ENCODE data around the gene PTRHD1. TPM values are rescaled to one million over a fixed set of nuclear protein-coding genes. Genes with fewer than 3 reads are reported as not detected.

PTRHD1 gene
- total and polyA plus RNA-seq, 2 donors (not counting 1 experiment from before 2014, with no cell fraction given) = 20.2 to 29.8 TPM

GRCh38 chr2:24763843-24764242 is 29.3 kb downstream of the PTRHD1 start:
- no peak overlapping the region for H3K4me3 ChIP-seq (ENCODE audit: control extremely low read depth in 1 of 5, extremely low read depth in 1 of 5, insufficient read depth in 1 of 5, low read depth in 2 of 5, low read length in 4 of 5)
- no peak overlapping the region for H3K4me2 ChIP-seq (replicated peaks; ENCODE audit: low read depth, low read length, poor library complexity, severe bottlenecking)
- H3K9me3 Mint-ChIP-seq (ENCODE audit: insufficient read depth) = no peaks in the 10 kb centered on the region
- no peaks in the 10 kb centered on the region for H3K79me2 ChIP-seq (ENCODE audit: control insufficient read depth, insufficient read depth, low read length)
- H3K4me3 Mint-ChIP-seq = no peak overlapping the region
- ATAC-seq (ENCODE audit: low read depth) (no peak), DNase-seq (no peak)
- ChIA-PET POLR2A (no interaction called here), CTCF (interaction anchor here (0.9 kb wide), 1 partner anchor 49 kb away, joined by 3 read pairs; no protein-coding TSS in a partner anchor)
- H3K27ac ChIP-seq (ENCODE audit: low read length in 2 of 2) = no peak overlapping the region
- no peak overlapping the region for H3K9ac ChIP-seq (ENCODE audit: low read length)
- H2AFZ ChIP-seq (ENCODE audit: insufficient read depth, low read depth, low read length, poor library complexity, severe bottlenecking) = no peak overlapping the region
- H3K4me1 Mint-ChIP-seq = no peaks in the 10 kb centered on the region
- H3K27ac Mint-ChIP-seq = no peak overlapping the region
- intact Hi-C loops (cut with micrococcal nuclease) = no loop called here
- H3K36me3 ChIP-seq (replicated peaks in 1 of 2; ENCODE audit: control extremely low read depth in 1 of 2, control insufficient read depth in 1 of 2, extremely low read depth in 1 of 2, insufficient read depth in 2 of 2, low read length in 1 of 2) = peaks cover 10 to 34% of the 10 kb centered on the region in 2 experiments
- no peaks in the 10 kb centered on the region for H3K27me3 Mint-ChIP-seq
- WGBS (ENCODE audit: insufficient coverage) = 100% methylated on average over 1 of the region's 4 CpGs
- no peaks in the 10 kb centered on the region for H3K27me3 ChIP-seq (replicated peaks in 1 of 4; ENCODE audit: control extremely low read depth in 1 of 4, control insufficient read depth in 3 of 4, insufficient read depth in 4 of 4, low read length in 3 of 4)
- no peaks in the 10 kb centered on the region for H3K9me3 ChIP-seq (ENCODE audit: control extremely low read depth in 1 of 3, control insufficient read depth in 2 of 3, insufficient read depth in 1 of 3, low read length in 2 of 3)
- no peak for TF ChIP-seq CTCF (IDR thresholded peaks at IDR 0.05)
- TF ChIP-seq EZH2 (IDR thresholded peaks at IDR 0.05; ENCODE audit: borderline replicate concordance, insufficient read depth, low read depth, low read length, poor library complexity, severe bottlenecking) = no peak
- H4K20me1 ChIP-seq (ENCODE audit: control insufficient read depth, insufficient read depth, low read length, poor library complexity, severe bottlenecking) = no peaks in the 10 kb centered on the region
- no peaks in the 10 kb centered on the region for H3K4me1 ChIP-seq (ENCODE audit: control insufficient read depth in 2 of 2, insufficient read depth in 2 of 2, low read length in 2 of 2)

- intact Hi-C loops (cut with micrococcal nuclease) = no loop called here
Measured at GRCh38 chr2:24762518-24762917, 30.7 kb downstream of the PTRHD1 start.

More at GRCh38 chr2:24762518-24762917, 30.7 kb downstream of the PTRHD1 start:
- Histone ChIP-seq H3K27ac (ENCODE audit: low read length in 2 of 2) (no peak overlapping the region), H2AFZ (ENCODE audit: insufficient read depth, low read depth, low read length, poor library complexity, severe bottlenecking) (no peak overlapping the region), H3K79me2 (ENCODE audit: control insufficient read depth, insufficient read depth, low read length) (no peaks in the 10 kb centered on the region), H3K9me3 (ENCODE audit: control extremely low read depth in 1 of 3, control insufficient read depth in 2 of 3, insufficient read depth in 1 of 3, low read length in 2 of 3) (no peaks in the 10 kb centered on the region), H3K9ac (ENCODE audit: low read length) (no peak overlapping the region), H3K4me1 (ENCODE audit: control insufficient read depth in 2 of 2, insufficient read depth in 2 of 2, low read length in 2 of 2) (no peaks in the 10 kb centered on the region), H3K27me3 (replicated peaks in 1 of 4; ENCODE audit: control extremely low read depth in 1 of 4, control insufficient read depth in 3 of 4, insufficient read depth in 4 of 4, low read length in 3 of 4) (no peaks in the 10 kb centered on the region), H3K4me3 (ENCODE audit: control extremely low read depth in 1 of 5, extremely low read depth in 1 of 5, insufficient read depth in 1 of 5, low read depth in 2 of 5, low read length in 4 of 5) (no peak overlapping the region), H4K20me1 (ENCODE audit: control insufficient read depth, insufficient read depth, low read length, poor library complexity, severe bottlenecking) (no peaks in the 10 kb centered on the region), H3K4me2 (replicated peaks; ENCODE audit: low read depth, low read length, poor library complexity, severe bottlenecking) (no peak overlapping the region), H3K36me3 (replicated peaks in 1 of 2; ENCODE audit: control extremely low read depth in 1 of 2, control insufficient read depth in 1 of 2, extremely low read depth in 1 of 2, insufficient read depth in 2 of 2, low read length in 1 of 2) (peaks cover 8 to 31% of the 10 kb centered on the region in 2 experiments)
- H3K27ac Mint-ChIP-seq = no peak overlapping the region
- CTCF ChIA-PET = no interaction called here
- TF ChIP-seq CTCF (IDR thresholded peaks at IDR 0.05) (no peak), EZH2 (IDR thresholded peaks at IDR 0.05; ENCODE audit: borderline replicate concordance, insufficient read depth, low read depth, low read length, poor library complexity, severe bottlenecking) (no peak)
- H3K27me3 Mint-ChIP-seq = no peaks in the 10 kb centered on the region
- no peak overlapping the region for H3K4me3 Mint-ChIP-seq
- no peak for DNase-seq
- H3K9me3 Mint-ChIP-seq (ENCODE audit: insufficient read depth) = no peaks in the 10 kb centered on the region
- WGBS (ENCODE audit: insufficient coverage) = 83% methylated on average over 1 of the region's 2 CpGs
- H3K4me1 Mint-ChIP-seq = no peaks in the 10 kb centered on the region
- POLR2A ChIA-PET = no interaction called here
- no peak for ATAC-seq (ENCODE audit: low read depth)
